Measurements from ENCODE around the gene DLG2.

DNA sequence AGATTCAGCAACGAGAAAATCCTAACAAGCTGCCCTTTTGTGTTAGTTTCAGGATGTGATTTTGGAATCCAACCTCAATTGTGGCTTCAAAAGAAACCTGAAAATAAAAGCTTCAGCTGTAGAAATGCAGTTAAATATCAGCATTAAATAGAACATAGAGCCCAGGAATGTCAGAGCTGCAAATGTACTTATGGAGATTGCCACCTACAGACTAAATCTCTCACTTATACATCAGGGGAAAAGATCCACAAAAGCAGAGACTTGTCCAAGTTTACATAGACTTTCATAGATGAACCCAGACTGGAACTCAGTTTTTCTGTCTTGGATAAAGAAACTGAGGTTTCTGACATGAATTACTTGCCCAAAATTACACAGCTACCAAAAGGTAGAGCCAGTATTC lies 446.6 kb downstream of the DLG2 start:
- TF ChIP-seq, protein P1, sequence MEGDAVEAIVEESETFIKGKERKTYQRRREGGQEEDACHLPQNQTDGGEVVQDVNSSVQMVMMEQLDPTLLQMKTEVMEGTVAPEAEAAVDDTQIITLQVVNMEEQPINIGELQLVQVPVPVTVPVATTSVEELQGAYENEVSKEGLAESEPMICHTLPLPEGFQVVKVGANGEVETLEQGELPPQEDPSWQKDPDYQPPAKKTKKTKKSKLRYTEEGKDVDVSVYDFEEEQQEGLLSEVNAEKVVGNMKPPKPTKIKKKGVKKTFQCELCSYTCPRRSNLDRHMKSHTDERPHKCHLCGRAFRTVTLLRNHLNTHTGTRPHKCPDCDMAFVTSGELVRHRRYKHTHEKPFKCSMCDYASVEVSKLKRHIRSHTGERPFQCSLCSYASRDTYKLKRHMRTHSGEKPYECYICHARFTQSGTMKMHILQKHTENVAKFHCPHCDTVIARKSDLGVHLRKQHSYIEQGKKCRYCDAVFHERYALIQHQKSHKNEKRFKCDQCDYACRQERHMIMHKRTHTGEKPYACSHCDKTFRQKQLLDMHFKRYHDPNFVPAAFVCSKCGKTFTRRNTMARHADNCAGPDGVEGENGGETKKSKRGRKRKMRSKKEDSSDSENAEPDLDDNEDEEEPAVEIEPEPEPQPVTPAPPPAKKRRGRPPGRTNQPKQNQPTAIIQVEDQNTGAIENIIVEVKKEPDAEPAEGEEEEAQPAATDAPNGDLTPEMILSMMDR (IDR thresholded peaks at IDR 0.05; ENCODE audit: low read depth, low read length, missing input control), result no peak
- no peak for TF ChIP-seq RXRA (IDR thresholded peaks at IDR 0.05)
- TF ChIP-seq, protein P2, sequence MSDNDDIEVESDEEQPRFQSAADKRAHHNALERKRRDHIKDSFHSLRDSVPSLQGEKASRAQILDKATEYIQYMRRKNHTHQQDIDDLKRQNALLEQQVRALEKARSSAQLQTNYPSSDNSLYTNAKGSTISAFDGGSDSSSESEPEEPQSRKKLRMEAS (IDR thresholded peaks at IDR 0.05), result no peak
